ENCODE measurements around the gene PPP6R1.

The PPP6R1 gene

GRCh38 chr19:55232986-55233385, 25.8 kb downstream of the PPP6R1 start:
- DNase-seq (ENCODE audit: low spot score): no peak
- TF ChIP-seq CTCF (IDR thresholded peaks at IDR 0.05; ENCODE audit: extremely low read depth, missing control alignments): no peak

GRCh38 chr19:55232286-55232602, 26.6 kb downstream of the PPP6R1 start:
- TF ChIP-seq CTCF (IDR thresholded peaks at IDR 0.05; ENCODE audit: extremely low read depth, missing control alignments): no peak
- no peak for DNase-seq (ENCODE audit: low spot score)

- no peak for TF ChIP-seq CTCF (IDR thresholded peaks at IDR 0.05; ENCODE audit: extremely low read depth, missing control alignments)
- DNase-seq (ENCODE audit: low spot score): no peak
Measured at GRCh38 chr19:55231391-55232285, 27.2 kb downstream of the PPP6R1 start.

GRCh38 chr19:55230780-55231179, 28.0 kb downstream of the PPP6R1 start:
- no peak for TF ChIP-seq CTCF (IDR thresholded peaks at IDR 0.05; ENCODE audit: extremely low read depth, missing control alignments)

GRCh38 chr19:55230329-55230728, 28.5 kb downstream of the PPP6R1 start:
- TF ChIP-seq CTCF (IDR thresholded peaks at IDR 0.05; ENCODE audit: extremely low read depth, missing control alignments): no peak
- DNase-seq (ENCODE audit: low spot score): no peak

More at GRCh38 chr19:55230780-55231179, 28.0 kb downstream of the PPP6R1 start:
- no peak for DNase-seq (ENCODE audit: low spot score)

- no peak for TF ChIP-seq CTCF (IDR thresholded peaks at IDR 0.05; ENCODE audit: extremely low read depth, missing control alignments)
- no peak for DNase-seq (ENCODE audit: low spot score)
Measured at GRCh38 chr19:55229789-55230182, 29.0 kb downstream of the PPP6R1 start.

- DNase-seq (ENCODE audit: low spot score): no peak
Measured at GRCh38 chr19:55229145-55229788, 29.6 kb downstream of the PPP6R1 start.

More at GRCh38 chr19:55229145-55229788, 29.6 kb downstream of the PPP6R1 start:
- TF ChIP-seq CTCF (IDR thresholded peaks at IDR 0.05; ENCODE audit: extremely low read depth, missing control alignments): no peak
